ENCODE results near the gene EIF2B4. TPM values are rescaled to one million over a fixed set of nuclear protein-coding genes. Genes with fewer than 3 reads are reported as not detected.

Gene EIF2B4
- total RNA-seq, 1 experiment from 2014 or later, result 67.2 TPM

- Histone ChIP-seq H3K4me2 (ENCODE audit: insufficient read depth, insufficient read length, low read length) (no peak overlapping the region), H2BK120ac (ENCODE audit: low read depth, low read length, poor library complexity, severe bottlenecking) (no peak overlapping the region), H3K23ac (ENCODE audit: insufficient read length, low read depth, low read length) (no peak overlapping the region), H3K27ac (ENCODE audit: insufficient read length, low read depth, low read length) (no peak overlapping the region), H4K8ac (replicated peaks; ENCODE audit: insufficient read length, low read depth, low read length) (no peak overlapping the region), H3K4ac (ENCODE audit: low read depth, low read length) (no peak overlapping the region), H2BK12ac (ENCODE audit: insufficient read length, low read depth, low read length) (no peak overlapping the region), H3K4me1 (ENCODE audit: insufficient read depth, low read length) (no peaks in the 10 kb centered on the region), H3K56ac (ENCODE audit: insufficient read length, low read depth, low read length) (no peak overlapping the region), H3K79me2 (ENCODE audit: insufficient read depth, low read length) (no peaks in the 10 kb centered on the region), H4K91ac (ENCODE audit: insufficient read length, low read depth, low read length) (no peak overlapping the region), H4K5ac (ENCODE audit: insufficient read length, low read depth, low read length) (no peak overlapping the region), H3K79me1 (ENCODE audit: insufficient read depth, low read depth, low read length, poor library complexity, severe bottlenecking) (no peaks in the 10 kb centered on the region), H2AFZ (ENCODE audit: low read length) (no peak overlapping the region), H2AK5ac (ENCODE audit: insufficient read length, low read length) (no peak overlapping the region), H3T11ph (ENCODE audit: low read length) (no peak overlapping the region), H3K14ac (ENCODE audit: insufficient read depth, low read length) (no peak overlapping the region), H3K9ac (ENCODE audit: extremely low read depth, insufficient read length, low read length) (no peak overlapping the region), H2BK5ac (ENCODE audit: insufficient read length, low read length) (no peak overlapping the region), H2BK15ac (ENCODE audit: low read depth, low read length) (no peak overlapping the region), H4K20me1 (ENCODE audit: control insufficient read depth, insufficient read depth, insufficient read length) (no peaks in the 10 kb centered on the region), H3K9me3 (ENCODE audit: control insufficient read depth, low read depth, low read length) (no peaks in the 10 kb centered on the region), H3K23me2 (ENCODE audit: insufficient read length, low read depth, low read length, poor library complexity, severe bottlenecking) (peaks cover 12% of the 10 kb centered on the region), H3K27me3 (ENCODE audit: insufficient read depth, low read length) (no peaks in the 10 kb centered on the region), H3K18ac (ENCODE audit: insufficient read length, low read depth, low read length) (no peak overlapping the region), H2BK20ac (ENCODE audit: low read depth, low read length, poor library complexity, severe bottlenecking) (no peak overlapping the region)
- peak overlapping the region in 2 of 3 experiments; percentile 57 to 78; a peak in 3 of 7 replicates for H3K27ac Mint-ChIP-seq
- no peaks in the 10 kb centered on the region for H3K9me3 Mint-ChIP-seq
- DNase-seq, result no peak
- H3K4me1 Mint-ChIP-seq, result peaks cover 22 to 27% of the 10 kb centered on the region in 2 experiments
- H3K36me3 Mint-ChIP-seq (ENCODE audit: insufficient read depth in 1 of 3, low read depth in 3 of 3), result peaks cover 46 to 90% (median 78%) of the 10 kb centered on the region in 3 experiments; a peak in 6 of 7 replicates
- H3K27me3 Mint-ChIP-seq (ENCODE audit: low read depth), result peaks cover 1% of the 10 kb centered on the region; the same call in 1 of the 2 replicates
- no CpG with 5 or more reads among the region's 18 CpGs for WGBS (ENCODE audit: extremely low coverage, insufficient read length, low lambda C conversion rate)
- TF ChIP-seq CTCF (conservative IDR thresholded peaks at IDR 0.05), result no peak
- H3K4me3 Mint-ChIP-seq, result peak overlapping the region; percentile 24 to 35; a peak in 3 of 5 replicates
Observed at GRCh38 chr2:27377618-27378095, 7.5 kb upstream of the EIF2B4 start.
